GM13976 (cell line): ENCODE data around the gene MAML1.

ENCODE experiments used
- DNase-seq: peaks from one replicate; pipeline ENCODE4 v3.0.0; 2012; ENCODE audit warnings: low spot score
- CTCF ChIP-seq: IDR thresholded peaks from 2 replicates; pipeline ENCODE4 v1.5.1; 2012; ENCODE audit warnings: borderline replicate concordance, mild to moderate bottlenecking; ENCODE audit not compliant: insufficient read depth; ENCODE audit errors: extremely low read depth, missing control alignments, control extremely low read depth
- in situ Hi-C: fragments of 300-500 bp; cut with MboI; formaldehyde crosslinking; loops from one replicate; pipeline ENCODE4 v1.12.0; 2022; ENCODE audit warnings: low sequenced_read_pairs, mixed read lengths, inconsistent platforms; ENCODE audit not compliant: unreplicated experiment

The MAML1 gene

GRCh38 chr5:179805070-179805528 is 72.5 kb downstream of the MAML1 start:
- in situ Hi-C loops, result no loop called here
- no peak for TF ChIP-seq CTCF
- DNase-seq, result no peak

- DNase-seq, result peak; percentile 82
- in situ Hi-C loops, result no loop called here
- TF ChIP-seq CTCF, result no peak
These were observed 73.1 kb downstream of the MAML1 start for GRCh38 chr5:179805529-179806249.

- DNase-seq, result peak; percentile 92
- in situ Hi-C loops, result no loop called here
- TF ChIP-seq CTCF, result no peak
These were observed 73.8 kb downstream of the MAML1 start, which contains the start of gene MGAT4B for GRCh38 chr5:179806250-179807048. TSS of gene MGAT4B (minus strand) at chr5:179806866. CDS start at chr5:179806583, 283 bp downstream.

- in situ Hi-C loops, result no loop called here
- TF ChIP-seq CTCF, result no peak
These were observed 79.7 kb downstream of the MAML1 start for GRCh38 chr5:179812135-179812825.

GRCh38 chr5:179812997-179813607 is 80.5 kb downstream of the MAML1 start:
- TF ChIP-seq CTCF, result no peak
- in situ Hi-C loops, result no loop called here
- no peak for DNase-seq

More at GRCh38 chr5:179812135-179812825, 79.7 kb downstream of the MAML1 start:
- no peak for DNase-seq

GRCh38 chr5:179814090-179814489 is 81.5 kb downstream of the MAML1 start:
- in situ Hi-C loops, result no loop called here
- DNase-seq, result no peak

More at GRCh38 chr5:179814090-179814489, 81.5 kb downstream of the MAML1 start:
- TF ChIP-seq CTCF, result no peak
